ENCODE measurements around the gene BTBD9.
"Not testable (repeated sequence)": the region's sequence is repeated elsewhere in the genome, so short reads cannot be mapped to it uniquely, and the experiment has no call there.

The BTBD9 gene

GRCh38 chr6:38429546-38429945, 210.2 kb downstream of the BTBD9 start:
- no peak for DNase-seq (ENCODE audit: low spot score)

GRCh38 chr6:38427492-38428210, 212.1 kb downstream of the BTBD9 start:
- no peak for DNase-seq (ENCODE audit: low spot score)

- DNase-seq (ENCODE audit: low spot score), result not testable (repeated sequence)
These were observed 213.8 kb downstream of the BTBD9 start for GRCh38 chr6:38425788-38426488.

GRCh38 chr6:38423746-38424145, 216.0 kb downstream of the BTBD9 start:
- no peak for DNase-seq (ENCODE audit: low spot score)

- DNase-seq (ENCODE audit: low spot score), result no peak
These were observed 219.5 kb downstream of the BTBD9 start for GRCh38 chr6:38420207-38420606.

- DNase-seq (ENCODE audit: low spot score), result no peak
These were observed 222.2 kb downstream of the BTBD9 start for GRCh38 chr6:38417521-38417920.

- no peak for DNase-seq (ENCODE audit: low spot score)
These were observed 224.3 kb downstream of the BTBD9 start for GRCh38 chr6:38415231-38416005.

GRCh38 chr6:38413102-38413800, 226.5 kb downstream of the BTBD9 start:
- no peak for DNase-seq (ENCODE audit: low spot score)

GRCh38 chr6:38407192-38407591, 232.5 kb downstream of the BTBD9 start:
- no peak for DNase-seq (ENCODE audit: low spot score)

GRCh38 chr6:38406096-38406495, 233.6 kb downstream of the BTBD9 start:
- DNase-seq (ENCODE audit: low spot score), result no peak

- no peak for DNase-seq (ENCODE audit: low spot score)
These were observed 234.7 kb downstream of the BTBD9 start for GRCh38 chr6:38404900-38405556.

- DNase-seq (ENCODE audit: low spot score), result no peak
These were observed 235.4 kb downstream of the BTBD9 start for GRCh38 chr6:38404355-38404754.

GRCh38 chr6:38403548-38403947, 236.2 kb downstream of the BTBD9 start:
- no peak for DNase-seq (ENCODE audit: low spot score)

- DNase-seq (ENCODE audit: low spot score), result no peak
These were observed 239.0 kb downstream of the BTBD9 start for GRCh38 chr6:38400764-38401163.

GRCh38 chr6:38400101-38400500, 239.6 kb downstream of the BTBD9 start:
- no peak for DNase-seq (ENCODE audit: low spot score)

GRCh38 chr6:38396209-38396608, 243.5 kb downstream of the BTBD9 start:
- DNase-seq (ENCODE audit: low spot score), result no peak

- no peak for DNase-seq (ENCODE audit: low spot score)
These were observed 245.7 kb downstream of the BTBD9 start for GRCh38 chr6:38393986-38394385.

GRCh38 chr6:38391626-38392579, 247.8 kb downstream of the BTBD9 start:
- no peak for DNase-seq (ENCODE audit: low spot score)

GRCh38 chr6:38391206-38391605, 248.5 kb downstream of the BTBD9 start:
- DNase-seq (ENCODE audit: low spot score), result no peak

- DNase-seq (ENCODE audit: low spot score), result no peak
These were observed 249.9 kb downstream of the BTBD9 start for GRCh38 chr6:38389875-38390274.

GRCh38 chr6:38387971-38388370, 251.8 kb downstream of the BTBD9 start:
- no peak for DNase-seq (ENCODE audit: low spot score)
